ENCODE measurements around the gene PRKN.

Gene PRKN

DNA sequence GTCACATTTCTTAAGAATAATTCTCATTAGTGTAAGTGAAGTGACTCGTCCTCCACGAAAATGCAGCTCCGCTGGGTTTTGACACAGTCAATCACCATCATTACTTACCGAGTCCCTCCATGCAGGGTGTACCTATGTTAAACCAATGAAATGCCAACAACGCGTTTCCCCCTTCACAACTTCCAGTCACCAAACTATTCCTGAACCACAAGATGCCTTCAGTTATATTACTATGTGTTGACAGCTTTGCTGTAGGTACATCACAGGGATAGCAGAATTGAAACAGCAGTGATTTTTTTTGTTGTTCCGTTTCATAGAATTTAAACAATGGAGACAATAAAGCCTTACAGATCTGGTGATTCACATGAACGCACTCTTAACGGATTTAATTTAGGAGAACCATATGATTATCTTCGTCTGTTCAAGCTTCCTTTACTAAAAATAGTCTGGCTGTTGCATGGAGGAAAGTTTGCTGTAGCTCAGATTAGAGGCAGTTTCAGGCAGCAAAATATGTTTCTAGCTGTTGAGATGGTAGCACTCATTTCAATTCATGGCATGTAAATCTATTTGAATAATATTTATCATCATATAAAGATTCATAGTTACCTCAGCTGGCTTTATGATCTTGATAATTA, 652.8 kb downstream of the PRKN start:
- TF ChIP-seq ZNF274 (IDR thresholded peaks at IDR 0.05; ENCODE audit: low read depth, low read length) = no peak
- no peak overlapping the region for H3K4me3 ChIP-seq (ENCODE audit: low read length)

DNA sequence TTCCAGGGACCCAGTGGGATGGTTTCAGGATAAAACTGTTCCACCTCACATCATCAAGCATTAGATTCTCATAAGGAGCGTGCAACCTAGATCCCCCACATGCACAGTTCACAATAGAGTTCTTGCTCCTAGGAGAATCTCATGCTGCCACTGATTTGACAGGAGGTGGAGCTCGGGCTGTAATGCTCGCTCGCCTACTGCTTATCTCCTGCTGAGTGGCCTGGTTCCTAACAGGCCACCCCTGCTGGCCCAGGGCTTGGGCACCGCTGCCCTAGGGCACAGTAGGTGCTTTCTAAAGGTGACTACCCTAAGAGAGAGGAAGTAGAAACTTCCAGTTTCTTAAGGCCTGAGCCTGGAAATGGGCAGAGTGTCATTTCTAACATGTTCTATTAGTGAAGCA, 656.9 kb downstream of the PRKN start:
- no peak overlapping the region for H3K4me3 ChIP-seq (ENCODE audit: low read length)
- TF ChIP-seq ZNF274 (IDR thresholded peaks at IDR 0.05; ENCODE audit: low read depth, low read length) = no peak

- TF ChIP-seq ZNF274 (IDR thresholded peaks at IDR 0.05; ENCODE audit: low read depth, low read length) = no peak
- no peak overlapping the region for H3K4me3 ChIP-seq (ENCODE audit: low read length)
These were observed 657.6 kb downstream of the PRKN start for GRCh38 chr6:162069995-162070394.

DNA sequence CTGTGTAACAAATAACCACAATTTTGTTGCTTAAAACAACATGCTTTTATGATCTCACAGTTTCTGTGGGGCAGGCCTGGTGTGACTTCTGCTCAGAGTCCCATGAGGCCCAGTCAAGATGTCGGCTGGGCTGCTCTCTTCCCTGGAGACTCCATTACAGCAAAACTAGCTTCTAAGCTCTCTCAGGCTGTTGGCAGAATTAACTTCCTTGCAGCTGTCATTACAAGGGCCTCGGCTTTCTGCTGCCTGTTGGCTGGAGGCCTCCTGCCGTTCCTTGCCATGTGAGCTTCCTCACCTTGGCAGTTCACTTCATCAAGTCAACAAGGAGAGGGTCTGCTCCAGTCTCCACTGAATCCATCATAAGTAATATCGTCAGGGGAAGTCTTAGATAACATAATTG, 659.2 kb downstream of the PRKN start:
- no peak for TF ChIP-seq ZNF274 (IDR thresholded peaks at IDR 0.05; ENCODE audit: low read depth, low read length)
- no peak overlapping the region for H3K4me3 ChIP-seq (ENCODE audit: low read length)

DNA sequence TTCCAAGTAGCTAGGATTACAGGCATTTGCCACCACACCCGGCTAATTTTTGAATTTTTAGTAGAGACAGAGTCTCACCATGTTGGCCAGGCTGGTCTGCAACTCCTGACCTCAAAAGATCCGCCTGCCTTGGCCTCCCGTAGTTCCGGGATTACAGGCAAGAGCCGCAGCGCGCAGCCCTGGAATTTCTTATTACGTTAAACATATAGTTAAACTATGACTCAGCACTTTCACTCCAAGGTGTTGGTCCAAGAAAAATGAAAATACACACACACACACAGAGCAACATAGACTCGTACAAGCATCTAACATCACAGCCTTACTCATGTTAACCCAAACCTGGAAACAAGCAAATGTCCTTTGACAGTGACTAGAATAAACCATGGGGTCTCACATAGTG, 663.9 kb downstream of the PRKN start:
- no peak overlapping the region for H3K4me3 ChIP-seq (ENCODE audit: low read length)

DNA sequence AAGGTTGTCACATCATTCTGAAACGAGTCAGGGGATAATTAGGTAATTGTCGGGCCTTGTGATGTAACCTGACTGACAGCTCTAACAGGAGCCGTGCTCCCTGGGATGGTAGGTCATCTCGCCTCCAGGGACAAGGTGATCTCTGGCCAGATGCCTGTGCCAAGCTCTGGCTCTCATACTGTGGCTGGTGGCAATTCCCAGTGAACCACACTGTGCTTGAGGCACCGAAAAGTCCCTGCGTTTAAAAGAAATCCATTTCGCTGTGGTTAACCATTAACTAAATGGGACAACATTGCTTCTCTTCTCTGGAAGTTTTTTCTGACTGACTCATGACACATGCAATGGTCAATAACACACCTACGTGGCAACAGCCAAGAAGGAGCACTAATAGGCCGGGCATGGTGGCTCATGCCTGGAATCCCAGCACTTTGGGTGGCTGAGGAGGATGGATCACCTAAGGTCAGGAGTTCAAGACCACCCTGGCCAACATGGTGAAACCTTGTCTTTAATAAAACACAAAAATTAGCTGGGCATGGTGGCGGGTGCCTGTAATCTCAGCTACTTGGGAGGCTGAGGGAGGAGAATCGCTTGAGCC, 669.2 kb downstream of the PRKN start:
- TF ChIP-seq ZNF274 (IDR thresholded peaks at IDR 0.05; ENCODE audit: low read depth, low read length) = no peak
- no peak overlapping the region for H3K4me3 ChIP-seq (ENCODE audit: low read length)

More for the DNA sequence above, 663.9 kb downstream of the PRKN start:
- TF ChIP-seq ZNF274 (IDR thresholded peaks at IDR 0.05; ENCODE audit: low read depth, low read length) = no peak

DNA sequence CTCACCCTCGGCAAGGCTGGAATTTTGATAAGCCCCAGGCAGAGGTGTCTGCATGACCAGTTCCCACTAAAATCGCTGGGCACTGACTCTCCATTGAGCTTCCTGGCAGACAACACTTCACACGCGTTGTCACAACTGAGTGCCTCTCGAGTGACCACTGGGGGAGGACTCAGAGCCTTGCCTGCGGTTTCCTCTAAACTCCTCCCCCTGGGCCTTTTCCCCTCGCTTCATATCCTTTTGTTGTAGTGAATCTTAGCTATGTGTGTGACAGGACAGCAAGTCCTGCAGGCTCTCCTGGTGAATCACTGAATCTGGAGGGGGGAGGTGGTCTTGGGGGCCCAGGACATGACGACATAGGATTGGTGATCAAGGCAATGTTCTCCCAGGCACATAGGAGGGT, 670.8 kb downstream of the PRKN start:
- no peak overlapping the region for H3K4me3 ChIP-seq (ENCODE audit: low read length)
- no peak for TF ChIP-seq ZNF274 (IDR thresholded peaks at IDR 0.05; ENCODE audit: low read depth, low read length)

DNA sequence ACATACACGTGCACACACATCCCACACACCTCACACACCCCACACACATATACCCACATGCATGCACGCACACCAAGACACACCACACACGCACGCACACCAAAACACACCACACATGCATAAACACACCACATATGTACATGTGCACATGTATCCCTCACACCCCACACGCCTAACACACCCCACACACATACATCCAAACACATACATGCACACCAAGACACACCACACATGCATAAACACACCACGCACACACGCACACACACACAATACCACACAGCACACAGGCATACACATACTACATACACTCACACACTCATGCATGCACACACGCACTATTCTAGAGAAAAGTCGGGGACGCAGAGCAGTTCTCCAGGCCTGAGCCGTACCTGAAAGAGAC, 671.5 kb downstream of the PRKN start:
- TF ChIP-seq ZNF274 (IDR thresholded peaks at IDR 0.05; ENCODE audit: low read depth, low read length) = no peak
- H3K4me3 ChIP-seq (ENCODE audit: low read length) = no peak overlapping the region

- TF ChIP-seq ZNF274 (IDR thresholded peaks at IDR 0.05; ENCODE audit: low read depth, low read length) = no peak
These were observed 672.2 kb downstream of the PRKN start for GRCh38 chr6:162055365-162055764.

DNA sequence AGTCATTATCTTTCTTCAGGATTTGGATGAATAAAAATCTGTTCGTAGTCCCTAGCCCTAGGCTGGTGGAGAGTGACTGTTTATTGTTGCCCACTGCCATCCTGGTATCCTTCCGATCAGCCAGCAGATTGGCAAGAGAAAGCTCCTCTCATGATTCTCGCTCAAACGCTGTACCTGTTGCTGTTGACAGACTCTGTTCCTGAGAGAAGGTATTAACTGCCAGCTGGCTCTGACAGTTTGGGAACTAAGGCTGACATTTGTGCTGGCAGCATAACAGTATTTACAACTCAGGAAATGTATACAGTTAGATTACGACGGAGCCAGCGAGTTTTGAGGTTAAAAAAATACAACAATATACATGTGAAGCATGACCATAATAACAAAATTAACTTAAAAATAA, 674.5 kb downstream of the PRKN start:
- H3K4me3 ChIP-seq (ENCODE audit: low read length) = no peak overlapping the region
- no peak for TF ChIP-seq ZNF274 (IDR thresholded peaks at IDR 0.05; ENCODE audit: low read depth, low read length)

More at GRCh38 chr6:162055365-162055764, 672.2 kb downstream of the PRKN start:
- H3K4me3 ChIP-seq (ENCODE audit: low read length) = no peak overlapping the region

- H3K4me3 ChIP-seq (ENCODE audit: low read length) = no peak overlapping the region
- no peak for TF ChIP-seq ZNF274 (IDR thresholded peaks at IDR 0.05; ENCODE audit: low read depth, low read length)
These were observed 677.0 kb downstream of the PRKN start for GRCh38 chr6:162050579-162050978.

- no peak for TF ChIP-seq ZNF274 (IDR thresholded peaks at IDR 0.05; ENCODE audit: low read depth, low read length)
- H3K4me3 ChIP-seq (ENCODE audit: low read length) = no peak overlapping the region
These were observed 681.2 kb downstream of the PRKN start for GRCh38 chr6:162046324-162046723.

DNA sequence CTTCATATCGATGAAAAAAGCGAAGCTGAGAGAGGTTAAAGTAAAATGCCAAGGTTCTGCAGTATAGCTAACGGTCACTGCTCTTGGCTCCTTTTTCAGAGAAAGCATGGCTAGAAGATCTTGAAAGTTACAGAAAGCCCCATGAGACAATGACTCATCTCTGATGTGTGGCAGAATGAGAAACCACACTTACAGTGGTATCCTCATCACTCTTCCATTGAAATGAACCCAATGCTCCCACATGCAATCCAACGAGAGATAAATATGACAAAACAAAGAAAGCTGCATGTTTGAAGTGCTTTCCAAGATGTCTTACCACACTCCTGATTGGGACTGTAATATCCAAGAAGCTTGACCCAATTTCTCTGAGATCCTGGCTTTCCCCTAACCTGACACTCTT, 694.9 kb downstream of the PRKN start:
- no peak overlapping the region for H3K4me3 ChIP-seq (ENCODE audit: low read length)
- no peak for TF ChIP-seq ZNF274 (IDR thresholded peaks at IDR 0.05; ENCODE audit: low read depth, low read length)

- H3K4me3 ChIP-seq (ENCODE audit: low read length) = no peak overlapping the region
- no peak for TF ChIP-seq ZNF274 (IDR thresholded peaks at IDR 0.05; ENCODE audit: low read depth, low read length)
These were observed 697.5 kb downstream of the PRKN start for GRCh38 chr6:162029873-162030576.

- no peak for TF ChIP-seq ZNF274 (IDR thresholded peaks at IDR 0.05; ENCODE audit: low read depth, low read length)
- H3K4me3 ChIP-seq (ENCODE audit: low read length) = no peak overlapping the region
These were observed 700.7 kb downstream of the PRKN start for GRCh38 chr6:162026843-162027242.

Measured in GM08714 (cell line).